Measurements from ENCODE around the gene GALK1. TPM values are rescaled to one million over a fixed set of nuclear protein-coding genes. Genes with fewer than 3 reads are reported as not detected.

The GALK1 gene
- 16.6 and 40.6 TPM in 2 replicates for total RNA-seq (2014; rRNA removed; shearing (Covaris generic))
- polyA plus RNA-seq (2016; fragmentation: Nextera tagmentation; extraction: Ambion mirVana), result 46.5 and 47.3 TPM in 2 replicates

- in situ Hi-C loops (cut with MboI), result no loop called here
- no peaks in the 10 kb centered on the region for H3K27me3 ChIP-seq (replicated peaks; ENCODE audit: insufficient read depth)
- no peaks in the 10 kb centered on the region for H3K4me1 ChIP-seq (ENCODE audit: insufficient read depth)
- DNase-seq, result peak; percentile 92
- peak within 1 kb of the TSS; percentile 74 for H3K4me3 ChIP-seq
- no peaks in the 10 kb centered on the region for H3K79me2 ChIP-seq (ENCODE audit: insufficient read depth)
- H3K27ac ChIP-seq, result peak within 1 kb of the TSS; percentile 9; the same call in 1 of the 2 replicates
- no peaks in the 10 kb centered on the region for H3K9me2 ChIP-seq (ENCODE audit: insufficient read depth)
- no peaks in the 10 kb centered on the region for H3K9me3 ChIP-seq (ENCODE audit: low read depth)
- H2AFZ ChIP-seq, result peak within 1 kb of the TSS; percentile 93
- H3K4me2 ChIP-seq (ENCODE audit: unreplicated experiment), result peak within 1 kb of the TSS; percentile 82
- peak within 1 kb of the TSS; percentile 79 for H3K9ac ChIP-seq
- no peak for TF ChIP-seq EZH2 (IDR thresholded peaks at IDR 0.05; ENCODE audit: insufficient read depth, poor library complexity, severe bottlenecking)
- TF ChIP-seq EZH2phosphoT487 (IDR thresholded peaks at IDR 0.05; ENCODE audit: insufficient read depth, low read depth), result no peak
- peaks cover 3% of the 10 kb centered on the region; the same call in 1 of the 2 replicates for H3F3A ChIP-seq (ENCODE audit: insufficient read depth)
- H4K20me1 ChIP-seq (ENCODE audit: insufficient read depth), result no peaks in the 10 kb centered on the region
- no peaks in the 10 kb centered on the region for H3K36me3 ChIP-seq (ENCODE audit: low read depth)
- WGBS, 2 experiments (ENCODE audit: low coverage in 1 of 2, low lambda C conversion rate in 2 of 2, missing lambda C conversion rate in 2 of 2), result 0% methylated on average over 50 to 61 of the region's 71 CpGs
Measured at GRCh38 chr17:75764711-75765421, at the start of gene GALK1. Gene GALK1 (minus strand): TSS chr17:75765192. CDS start chr17:75765136, 56 bp downstream.

GRCh38 chr17:75814021-75814395 lies 49.0 kb upstream of the GALK1 start:
- Histone ChIP-seq H3K4me2 (ENCODE audit: unreplicated experiment) (no peak overlapping the region), H3K4me1 (ENCODE audit: insufficient read depth) (peaks cover 18% of the 10 kb centered on the region), H3K9ac (no peak overlapping the region), H4K20me1 (ENCODE audit: insufficient read depth) (no peaks in the 10 kb centered on the region), H3F3A (ENCODE audit: insufficient read depth) (peaks cover 11% of the 10 kb centered on the region; the same call in 1 of the 2 replicates), H3K4me3 (no peak overlapping the region), H2AFZ (no peak overlapping the region), H3K79me2 (ENCODE audit: insufficient read depth) (peaks cover 7% of the 10 kb centered on the region; the same call in 1 of the 2 replicates), H3K27ac (no peak overlapping the region), H3K9me3 (ENCODE audit: low read depth) (no peaks in the 10 kb centered on the region), H3K27me3 (replicated peaks; ENCODE audit: insufficient read depth) (no peaks in the 10 kb centered on the region), H3K9me2 (ENCODE audit: insufficient read depth) (no peaks in the 10 kb centered on the region), H3K36me3 (ENCODE audit: low read depth) (peaks cover 10% of the 10 kb centered on the region; the same call in 1 of the 2 replicates)
- TF ChIP-seq EZH2 (IDR thresholded peaks at IDR 0.05; ENCODE audit: insufficient read depth, poor library complexity, severe bottlenecking), result no peak
- no peak for TF ChIP-seq EZH2phosphoT487 (IDR thresholded peaks at IDR 0.05; ENCODE audit: insufficient read depth, low read depth)
- DNase-seq, result no peak
- 91 to 95% methylated on average over 6 of the region's 6 CpGs for WGBS, 2 experiments (ENCODE audit: low coverage in 1 of 2, low lambda C conversion rate in 2 of 2, missing lambda C conversion rate in 2 of 2)
- in situ Hi-C loops (cut with MboI), result no loop called here

- TF ChIP-seq EZH2phosphoT487 (IDR thresholded peaks at IDR 0.05; ENCODE audit: insufficient read depth, low read depth), result no peak
- TF ChIP-seq EZH2 (IDR thresholded peaks at IDR 0.05; ENCODE audit: insufficient read depth, poor library complexity, severe bottlenecking), result no peak
- Histone ChIP-seq H3K9ac (no peak overlapping the region), H3K27ac (no peak overlapping the region), H3K9me2 (ENCODE audit: insufficient read depth) (no peaks in the 10 kb centered on the region), H3K9me3 (ENCODE audit: low read depth) (no peaks in the 10 kb centered on the region), H2AFZ (no peak overlapping the region), H3K4me2 (ENCODE audit: unreplicated experiment) (no peak overlapping the region), H3K27me3 (replicated peaks; ENCODE audit: insufficient read depth) (no peaks in the 10 kb centered on the region), H3K36me3 (ENCODE audit: low read depth) (peaks cover 10% of the 10 kb centered on the region; the same call in 1 of the 2 replicates), H3K79me2 (ENCODE audit: insufficient read depth) (peaks cover 10% of the 10 kb centered on the region; the same call in 1 of the 2 replicates), H3K4me3 (no peak overlapping the region), H3K4me1 (ENCODE audit: insufficient read depth) (peaks cover 23% of the 10 kb centered on the region), H4K20me1 (ENCODE audit: insufficient read depth) (no peaks in the 10 kb centered on the region), H3F3A (ENCODE audit: insufficient read depth) (peaks cover 15% of the 10 kb centered on the region)
- 86 to 88% methylated on average over 24 of the region's 24 CpGs for WGBS, 2 experiments (ENCODE audit: low coverage in 1 of 2, low lambda C conversion rate in 2 of 2, missing lambda C conversion rate in 2 of 2)
- in situ Hi-C loops (cut with MboI), result no loop called here
- no peak for DNase-seq
Measured at GRCh38 chr17:75813081-75814020, 48.4 kb upstream of the GALK1 start.

All from GM23248 (cell line).